IMR-90 (cell line): Measurements from ENCODE around the gene PHF21B. TPM values are rescaled to one million over a fixed set of nuclear protein-coding genes. Genes with fewer than 3 reads are reported as not detected.

Source experiments
- ATAC-seq: fragments of 200-7000 bp; cut with Tn5 transposase; 2 replicates; pipeline ENCODE4 v1.9.1; 2020; ENCODE audit warnings: low read depth, mild to moderate bottlenecking, moderate library complexity
- BruUV-seq: library from RNA; stranded (reverse); fragments of 400-500 nt; replicated peaks from 2 replicates; lab custom pipeline; 2021; lab: Mats Ljungman, UMichigan
- CTCF ChIA-PET: fragments of 300-600 bp; formaldehyde crosslinking; extraction: SDS; loops from one replicate; lab custom pipeline; 2021; ENCODE audit warnings: antibody characterized with exemption; lab: Yijun Ruan, JAX
- POLR2A ChIA-PET: fragments of 300-600 bp; sonication (Branson Sonifier 250); formaldehyde crosslinking; loops from one replicate; lab custom pipeline; 2022; ENCODE audit warnings: antibody characterized with exemption; ENCODE audit not compliant: unreplicated experiment; lab: Charles Lee
- DNase-seq: peaks from one replicate; pipeline ENCODE4 v3.0.0; 2013
- H2AFZ ChIP-seq: replicated peaks from 2 replicates; pipeline ENCODE3; 2013; ENCODE audit warnings: low read length, mild to moderate bottlenecking; ENCODE audit not compliant: poor library complexity
- H2AK5ac ChIP-seq: 2 replicates; pipeline ENCODE4 v1.6.1; 2013; ENCODE audit warnings: low read depth, low read length, inconsistent platforms
- H2AK9ac ChIP-seq: replicated peaks from 2 replicates; pipeline ENCODE3; 2013; ENCODE audit warnings: mild to moderate bottlenecking, low read depth, low read length, moderate library complexity; ENCODE audit not compliant: poor library complexity
- H2BK120ac ChIP-seq: 2 replicates; pipeline ENCODE4 v1.6.1; 2013; ENCODE audit warnings: low read depth, low read length, inconsistent platforms
- H2BK15ac ChIP-seq: 3 replicates; pipeline ENCODE4 v1.6.1; 2013; ENCODE audit warnings: low read depth, low read length, inconsistent platforms
- H2BK20ac ChIP-seq: 2 replicates; pipeline ENCODE4 v1.6.1; 2013; ENCODE audit warnings: low read depth, mild to moderate bottlenecking, inconsistent platforms, low read length, moderate library complexity
- H2BK5ac ChIP-seq: 2 replicates; pipeline ENCODE4 v1.6.1; 2013; ENCODE audit warnings: mild to moderate bottlenecking, low read depth, low read length, inconsistent platforms; ENCODE audit not compliant: poor library complexity, severe bottlenecking
- H3K14ac ChIP-seq: replicated peaks from 2 replicates; pipeline ENCODE4 v1.6.1; 2013; ENCODE audit warnings: low read depth, low read length, inconsistent platforms
- H3K18ac ChIP-seq: 2 replicates; pipeline ENCODE4 v1.6.1; 2013; ENCODE audit warnings: low read depth, low read length, control low read depth
- H3K23ac ChIP-seq: 2 replicates; pipeline ENCODE4 v1.6.1; 2013; ENCODE audit warnings: low read depth, low read length, inconsistent platforms
- H3K27ac ChIP-seq: 2 replicates; pipeline ENCODE4 v1.5.1; 2013; ENCODE audit warnings: mild to moderate bottlenecking, control low read depth, low read length; ENCODE audit not compliant: insufficient read depth
- H3K27me3 ChIP-seq: 2 replicates; pipeline ENCODE4 v1.6.1; 2013; ENCODE audit warnings: low read length; ENCODE audit not compliant: control insufficient read depth, insufficient read depth
- H3K36me3 ChIP-seq: 2 replicates; pipeline ENCODE4 v1.6.1; 2013; ENCODE audit warnings: low read length, mixed read lengths; ENCODE audit not compliant: control insufficient read depth, insufficient read depth
- H3K4ac ChIP-seq: 2 replicates; pipeline ENCODE4 v1.6.1; 2013; ENCODE audit warnings: low read depth, low read length, inconsistent platforms
- H3K4me1 ChIP-seq: 2 replicates; pipeline ENCODE4 v1.6.1; 2013; ENCODE audit warnings: low read length, mixed read lengths; ENCODE audit not compliant: control insufficient read depth, insufficient read depth
- H3K4me2 ChIP-seq: 2 replicates; pipeline ENCODE4 v1.6.1; 2013; ENCODE audit warnings: low read depth, mild to moderate bottlenecking, control low read depth, low read length, moderate library complexity
- H3K4me3 ChIP-seq: 2 replicates; pipeline ENCODE4 v1.5.1; 2013; ENCODE audit warnings: low read depth, mild to moderate bottlenecking, control low read depth, low read length, moderate library complexity; ENCODE audit not compliant: insufficient read depth
- H3K56ac ChIP-seq: 2 replicates; pipeline ENCODE4 v1.6.1; 2013; ENCODE audit warnings: low read length, inconsistent platforms; ENCODE audit not compliant: insufficient read depth; ENCODE audit errors: extremely low read depth
- H3K79me1 ChIP-seq, 2 experiments: 2 replicates each; pipeline ENCODE4 v1.6.1; 2013; ENCODE audit warnings: low read length in 2 of 2, inconsistent platforms in 1 of 2, low read depth in 1 of 2
- H3K9ac ChIP-seq: 2 replicates; pipeline ENCODE4 v1.6.1; 2013; ENCODE audit warnings: low read depth, low read length, control low read depth
- H3K9me1 ChIP-seq: 2 replicates; pipeline ENCODE4 v1.6.1; 2013; ENCODE audit warnings: low read length, inconsistent platforms; ENCODE audit not compliant: insufficient read depth
- H3K9me3 ChIP-seq: 2 replicates; pipeline ENCODE4 v1.6.1; 2013; ENCODE audit warnings: low read length; ENCODE audit not compliant: control insufficient read depth, insufficient read depth
- H4K20me1 ChIP-seq: 2 replicates; pipeline ENCODE4 v1.6.1; 2013; ENCODE audit warnings: low read length, inconsistent platforms; ENCODE audit not compliant: insufficient read depth
- H4K5ac ChIP-seq: 2 replicates; pipeline ENCODE4 v1.6.1; 2013; ENCODE audit warnings: mild to moderate bottlenecking, low read depth, low read length, control low read depth
- H4K8ac ChIP-seq, 2 experiments: 2 replicates each; pipeline ENCODE4 v1.6.1; 2013; ENCODE audit warnings: low read depth in 2 of 2, low read length in 2 of 2, control low read depth in 1 of 2, inconsistent platforms in 1 of 2
- H4K91ac ChIP-seq: 2 replicates; pipeline ENCODE4 v1.6.1; 2013; ENCODE audit warnings: low read depth, low read length, inconsistent platforms; ENCODE audit not compliant: insufficient read depth
- CHD1 ChIP-seq: IDR thresholded peaks from 2 replicates; pipeline ENCODE4 v1.6.1; 2012; ENCODE audit warnings: low read depth, low read length, improper control_type of control experiment
- ELK1 ChIP-seq: fragments of 150-350 bp; IDR thresholded peaks from 2 replicates; pipeline ENCODE4 v1.6.1; 2016; ENCODE audit warnings: low read depth, mild to moderate bottlenecking, low read length, moderate library complexity, borderline replicate concordance
- MAFK ChIP-seq: IDR thresholded peaks from 2 replicates; pipeline ENCODE4 v1.6.1; 2012; ENCODE audit warnings: low read depth, low read length, improper control_type of control experiment
- MXI1 ChIP-seq: IDR thresholded peaks from 2 replicates; pipeline ENCODE4 v1.6.1; 2012; ENCODE audit warnings: low read depth, mild to moderate bottlenecking, low read length, moderate library complexity, borderline replicate concordance
- NFE2L2 ChIP-seq: fragments of 150-350 bp; IDR thresholded peaks from 2 replicates; pipeline ENCODE4 v1.6.1; 2016; ENCODE audit warnings: low read depth, mild to moderate bottlenecking, low read length
- RFX5 ChIP-seq: IDR thresholded peaks from 2 replicates; pipeline ENCODE4 v1.8.0; 2012; ENCODE audit warnings: low read depth, mild to moderate bottlenecking, low read length, moderate library complexity
- SMC3 ChIP-seq: fragments of 150-350 bp; IDR thresholded peaks from 2 replicates; pipeline ENCODE4 v1.6.1; 2016; ENCODE audit warnings: low read depth, mild to moderate bottlenecking, antibody characterized with exemption, low read length, moderate library complexity
- WGBS, 2 experiments: methylation state at CpG; one replicate each; pipeline versions ENCODE4 v1.1.5 to v1.1.7; 2013; ENCODE audit warnings: missing lambda C conversion rate in 2 of 2; ENCODE audit not compliant: insufficient read length in 1 of 2; ENCODE audit errors: extremely low coverage in 2 of 2; 5-methylcytosine and 5-hydroxymethylcytosine counted together
- dilution Hi-C: fragments of 300-500 bp; cut with HindIII; formaldehyde crosslinking; loops from one replicate; pipeline ENCODE4 v1.14.3; 2018; ENCODE audit warnings: low sequenced_read_pairs; ENCODE audit not compliant: unreplicated experiment
- in situ Hi-C: fragments of 300-500 bp; cut with MboI; formaldehyde crosslinking; loops from 3 replicates; pipeline ENCODE4 v1.14.3; 2019; ENCODE audit warnings: low sequenced_read_pairs, inconsistent platforms, mixed read lengths
- intact Hi-C: fragments of 100-400 bp; cut with micrococcal nuclease; formaldehyde crosslinking; loops from 2 replicates; pipeline ENCODE4 v1.10.0; 2022
- polyA plus RNA-seq, 3 experiments: library from polyadenylated mRNA; depleted of rRNA; stranded (reverse); fragments of >200 nt; gene quantifications; 2 replicates each; pipeline ENCODE4 v1.2.3, GENCODE V29; 2012; ENCODE audit warnings: low replicate concordance in 1 of 3
- total RNA-seq: library from RNA; depleted of rRNA; stranded (reverse); fragments of >200 nt; gene quantifications from 2 replicates; pipeline ENCODE4 v1.2.3, GENCODE V29; 2012

PHF21B gene
- total and polyA plus RNA-seq, 2 of the 4 experiments (the other 2 are of a cell fraction) = 0.02 TPM; not detected in 1

GRCh38 chr22:44985906-44986527, 23.8 kb downstream of the PHF21B start:
- H3K4me2 ChIP-seq = no peak overlapping the region
- no peak overlapping the region for H2BK5ac ChIP-seq
- H3K27me3 ChIP-seq = peaks cover 14% of the 10 kb centered on the region; the same call in 1 of the 2 replicates
- H3K23ac ChIP-seq = no peak overlapping the region
- H2BK120ac ChIP-seq = no peak overlapping the region
- H3K36me3 ChIP-seq = no peaks in the 10 kb centered on the region
- H4K91ac ChIP-seq = no peak overlapping the region
- no peak for DNase-seq
- no peak overlapping the region for H3K4me3 ChIP-seq
- no peak overlapping the region for H3K9ac ChIP-seq
- H3K4me1 ChIP-seq = no peaks in the 10 kb centered on the region
- no peak overlapping the region for H3K27ac ChIP-seq
- no peak for TF ChIP-seq NFE2L2
- TF ChIP-seq SMC3 = no peak
- no peak for TF ChIP-seq CHD1
- no peak for TF ChIP-seq MXI1
- TF ChIP-seq RFX5 = no peak
- TF ChIP-seq ELK1 = no peak
- no peak for TF ChIP-seq MAFK
- CTCF ChIA-PET = no interaction called here
- no peaks in the 10 kb centered on the region for H4K20me1 ChIP-seq
- H3K9me1 ChIP-seq = no peaks in the 10 kb centered on the region
- intact Hi-C loops (no loop called here), in situ Hi-C loops (loop anchor here (10.0 to 25.0 kb wide), 2 partner anchors 109 to 576 kb away; no protein-coding TSS in a partner anchor), dilution Hi-C loops (no loop called here)
- H3K18ac ChIP-seq = no peak overlapping the region
- H3K4ac ChIP-seq = no peak overlapping the region
- H2AFZ ChIP-seq = no peak overlapping the region
- no peak overlapping the region for H2AK9ac ChIP-seq
- POLR2A ChIA-PET = no interaction called here
- peaks cover 2% of the 10 kb centered on the region for H3K9me3 ChIP-seq
- H4K5ac ChIP-seq = no peak overlapping the region
- no peak overlapping the region for H2AK5ac ChIP-seq
- no peaks in the 10 kb centered on the region for H3K79me1 ChIP-seq
- H3K14ac ChIP-seq = no peak overlapping the region
- no peak overlapping the region for H2BK15ac ChIP-seq
- no peak overlapping the region for H3K56ac ChIP-seq
- 83% methylated on average over 2 of the region's 4 CpGs; no CpG with 5 or more reads in 1 of the 2 experiments for WGBS, 2 experiments
- H4K8ac ChIP-seq = no peak overlapping the region
- no peak overlapping the region for H2BK20ac ChIP-seq
- BruUV-seq = no TSS peak
- ATAC-seq = no peak
